ENCODE results near the gene MAU2. TPM values are rescaled to one million over a fixed set of nuclear protein-coding genes. Genes with fewer than 3 reads are reported as not detected.

The MAU2 gene, protein sequence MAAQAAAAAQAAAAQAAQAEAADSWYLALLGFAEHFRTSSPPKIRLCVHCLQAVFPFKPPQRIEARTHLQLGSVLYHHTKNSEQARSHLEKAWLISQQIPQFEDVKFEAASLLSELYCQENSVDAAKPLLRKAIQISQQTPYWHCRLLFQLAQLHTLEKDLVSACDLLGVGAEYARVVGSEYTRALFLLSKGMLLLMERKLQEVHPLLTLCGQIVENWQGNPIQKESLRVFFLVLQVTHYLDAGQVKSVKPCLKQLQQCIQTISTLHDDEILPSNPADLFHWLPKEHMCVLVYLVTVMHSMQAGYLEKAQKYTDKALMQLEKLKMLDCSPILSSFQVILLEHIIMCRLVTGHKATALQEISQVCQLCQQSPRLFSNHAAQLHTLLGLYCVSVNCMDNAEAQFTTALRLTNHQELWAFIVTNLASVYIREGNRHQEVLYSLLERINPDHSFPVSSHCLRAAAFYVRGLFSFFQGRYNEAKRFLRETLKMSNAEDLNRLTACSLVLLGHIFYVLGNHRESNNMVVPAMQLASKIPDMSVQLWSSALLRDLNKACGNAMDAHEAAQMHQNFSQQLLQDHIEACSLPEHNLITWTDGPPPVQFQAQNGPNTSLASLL
- 31.4 TPM for total RNA-seq
- long read RNA-seq, partial matches to known transcripts, result 10 of 11 reads
- long read RNA-seq, other reads (novel, unspliced or antisense), result 0 of 11 reads

DNA sequence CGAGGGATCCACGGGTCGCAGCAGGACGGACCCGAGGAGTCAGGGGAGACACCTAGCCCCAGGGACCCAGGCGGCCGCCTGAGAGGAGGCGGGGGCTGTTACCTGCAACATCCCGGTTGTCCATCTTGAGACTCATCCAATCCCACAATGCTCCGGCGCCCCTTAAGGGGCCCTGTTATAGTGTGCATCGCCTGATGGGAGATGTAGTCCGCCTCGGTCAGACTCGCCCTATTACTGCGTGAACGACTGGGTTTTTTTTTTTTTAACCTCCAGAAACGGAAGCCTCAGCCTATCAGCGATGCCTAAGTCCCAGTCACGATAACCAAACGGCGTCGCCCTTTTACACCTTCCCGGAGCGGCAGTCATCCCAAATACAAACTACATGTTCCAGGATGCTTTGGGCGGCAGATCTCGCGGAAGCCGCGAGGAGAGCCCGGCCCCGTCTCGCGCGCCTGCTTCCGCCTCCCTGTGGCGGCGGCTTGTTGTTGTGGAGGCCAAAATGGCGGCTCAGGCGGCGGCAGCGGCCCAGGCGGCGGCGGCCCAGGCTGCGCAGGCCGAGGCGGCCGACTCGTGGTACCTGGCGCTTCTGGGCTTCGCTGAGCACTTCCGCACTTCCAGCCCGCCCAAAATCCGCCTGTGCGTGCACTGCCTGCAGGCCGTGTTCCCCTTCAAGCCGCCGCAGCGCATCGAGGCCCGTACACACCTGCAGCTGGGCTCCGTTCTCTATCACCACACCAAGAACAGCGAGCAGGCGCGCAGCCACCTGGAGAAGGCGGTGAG, at the start of gene MAU2, which contains the start of gene SUGP1:
Gene MAU2, plus strand, starts transcription at position 469 of the 780 bp plus-strand sequence. Its CDS starts 31 bp downstream, at position 500.
Gene SUGP1, minus strand, starts transcription at position 149 of the 780 bp plus-strand sequence. Its CDS starts 13 bp downstream, at position 136.
- ATAC-seq, result peak; percentile 94
- peak; percentile 93 for DNase-seq
- intact Hi-C loops (cut with micrococcal nuclease), result no loop called here

DNA sequence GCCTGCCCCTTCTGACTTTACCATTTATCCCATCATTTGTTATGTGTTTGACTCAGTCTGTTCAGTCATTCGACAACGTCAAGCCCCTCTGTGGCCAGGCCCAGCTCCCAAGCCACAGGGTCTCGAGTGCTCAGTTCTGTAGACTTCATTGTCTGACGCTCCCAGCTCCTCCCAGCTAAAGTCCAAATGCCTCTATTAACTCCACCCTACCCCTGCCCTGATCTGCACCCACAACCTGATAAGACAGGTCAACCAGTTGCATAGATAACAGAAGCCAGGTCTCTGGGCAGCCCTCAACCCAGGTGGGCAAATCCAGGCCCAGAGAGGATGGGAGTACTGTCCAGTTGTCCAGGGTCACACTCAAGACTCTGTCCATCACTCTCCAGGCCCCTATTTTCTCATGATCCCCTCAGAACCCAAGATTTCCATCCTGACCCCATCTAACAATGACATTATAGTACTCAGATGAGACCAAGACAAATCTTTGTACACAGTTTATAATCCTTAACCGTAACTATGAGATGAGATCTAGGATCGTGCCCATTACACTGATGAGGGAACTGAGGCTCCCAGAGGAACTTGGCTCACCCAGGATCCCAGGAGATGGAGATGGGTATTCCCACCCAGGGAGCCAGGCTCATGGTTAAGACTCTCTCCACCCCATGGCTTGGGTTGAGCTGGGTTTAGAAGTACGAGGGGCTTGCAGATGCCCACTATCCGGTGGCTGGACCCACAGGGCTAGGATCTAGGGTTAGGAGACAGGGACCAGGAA, 48.6 kb upstream of the MAU2 start:
- ATAC-seq (no peak), DNase-seq (no peak)
- intact Hi-C loops (cut with micrococcal nuclease), result no loop called here

DNA sequence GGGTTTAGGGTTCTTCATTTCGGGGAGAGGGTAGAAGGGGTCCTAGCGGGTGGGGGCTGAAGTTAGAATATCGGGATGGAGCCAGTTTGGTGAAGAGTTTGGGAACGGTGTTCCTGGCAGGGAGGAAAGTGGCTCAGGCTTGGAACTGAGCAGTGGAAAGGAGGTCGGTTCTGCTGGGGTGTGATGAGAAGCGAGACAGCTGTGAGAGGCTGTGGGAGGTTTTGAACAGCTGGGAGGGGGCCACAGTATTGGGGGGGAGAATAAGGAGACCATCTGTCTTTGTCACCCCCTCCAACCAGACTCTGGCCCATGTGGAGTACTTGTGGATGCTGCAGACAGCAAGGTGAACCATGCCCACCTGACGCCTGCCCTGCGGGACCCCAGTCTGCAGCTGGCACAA, 46.5 kb upstream of the MAU2 start:
- intact Hi-C loops (cut with micrococcal nuclease), result no loop called here
- ATAC-seq (no peak), DNase-seq (no peak)

DNA sequence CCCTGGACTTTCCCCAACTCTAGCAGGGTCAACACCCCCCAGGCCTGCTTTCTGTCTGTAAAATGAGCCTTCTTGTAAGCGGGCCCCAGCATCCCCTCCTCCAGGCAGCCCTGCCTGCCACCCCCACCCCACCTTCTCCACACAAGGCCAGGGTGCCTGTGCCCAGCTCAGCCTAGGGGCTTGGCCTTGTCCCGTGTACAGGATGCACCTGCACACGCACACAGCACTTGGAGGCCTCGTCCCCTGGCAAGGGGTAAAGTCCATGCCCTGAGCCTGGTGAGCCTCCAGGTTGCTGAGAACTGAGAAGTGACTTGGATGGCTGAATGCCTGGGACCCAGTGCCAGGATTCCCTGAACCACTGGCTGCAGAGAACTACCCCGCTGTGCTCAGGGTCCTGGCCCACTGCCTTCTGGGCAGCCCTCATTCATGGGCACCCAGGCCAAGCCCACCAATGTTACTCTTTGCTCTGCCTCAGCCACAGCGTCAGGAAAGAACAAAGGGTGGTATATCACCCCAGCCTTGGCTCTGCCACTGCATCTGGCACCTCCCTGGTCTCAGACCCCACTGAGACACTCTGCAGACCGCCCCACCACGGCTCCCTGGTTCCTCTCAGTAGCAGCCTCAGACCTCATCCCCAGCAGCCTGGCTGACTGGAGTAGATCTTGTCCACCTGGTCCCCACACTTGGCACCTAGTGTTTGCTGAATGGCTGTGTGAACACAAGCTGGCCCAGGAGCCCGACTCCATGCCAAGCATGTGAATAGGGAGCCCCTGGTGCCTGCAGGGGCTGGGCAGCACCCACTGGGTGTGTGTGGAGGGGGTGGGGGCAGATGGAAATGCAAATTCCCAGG, 45.7 kb upstream of the MAU2 start:
- intact Hi-C loops (cut with micrococcal nuclease), result no loop called here
- ATAC-seq (no peak), DNase-seq (no peak)

DNA sequence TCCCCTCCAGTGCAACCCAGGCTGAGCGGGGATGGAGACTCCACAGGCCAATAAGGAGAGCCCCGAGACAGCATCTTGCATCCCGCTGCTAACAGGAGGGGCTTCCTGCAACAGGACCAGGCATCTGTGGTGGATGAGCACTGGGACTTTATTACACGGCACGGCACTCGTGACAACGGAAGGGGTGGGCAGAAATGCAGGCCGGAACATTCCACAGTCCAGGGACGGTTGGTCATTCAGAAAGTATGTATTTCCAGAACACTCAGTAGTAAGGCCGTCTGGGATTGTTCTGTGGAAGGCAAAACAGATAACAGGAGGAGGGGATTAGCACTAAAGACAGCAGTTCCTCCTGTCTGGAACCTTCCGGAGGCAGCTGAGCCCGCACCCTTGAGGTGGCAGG, 44.2 kb upstream of the MAU2 start:
- ATAC-seq, result no peak

DNA sequence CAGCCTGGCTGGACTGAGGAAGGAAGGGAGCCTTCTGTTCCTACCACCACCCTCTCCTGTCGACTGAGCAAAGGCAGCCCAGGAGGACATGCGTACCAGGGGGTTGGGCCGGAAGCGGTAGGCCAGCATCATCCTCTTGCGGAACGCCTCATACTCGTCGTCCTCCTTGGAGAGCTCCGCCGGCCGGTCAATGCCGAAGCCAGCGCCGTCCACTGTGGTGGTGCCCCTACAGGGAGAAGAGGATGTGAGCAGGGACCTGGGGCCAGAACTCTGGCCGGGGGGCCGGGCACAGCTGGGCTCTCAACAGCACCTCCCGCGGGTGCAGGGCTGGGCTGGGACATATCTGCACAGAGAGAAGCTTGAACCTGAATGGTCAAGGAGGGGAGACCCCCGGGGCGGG, 43.8 kb upstream of the MAU2 start:
- DNase-seq (no peak), ATAC-seq (no peak)
- intact Hi-C loops (cut with micrococcal nuclease), result no loop called here

More for the DNA sequence above, 44.2 kb upstream of the MAU2 start:
- DNase-seq, result no peak
- intact Hi-C loops (cut with micrococcal nuclease), result no loop called here

DNA sequence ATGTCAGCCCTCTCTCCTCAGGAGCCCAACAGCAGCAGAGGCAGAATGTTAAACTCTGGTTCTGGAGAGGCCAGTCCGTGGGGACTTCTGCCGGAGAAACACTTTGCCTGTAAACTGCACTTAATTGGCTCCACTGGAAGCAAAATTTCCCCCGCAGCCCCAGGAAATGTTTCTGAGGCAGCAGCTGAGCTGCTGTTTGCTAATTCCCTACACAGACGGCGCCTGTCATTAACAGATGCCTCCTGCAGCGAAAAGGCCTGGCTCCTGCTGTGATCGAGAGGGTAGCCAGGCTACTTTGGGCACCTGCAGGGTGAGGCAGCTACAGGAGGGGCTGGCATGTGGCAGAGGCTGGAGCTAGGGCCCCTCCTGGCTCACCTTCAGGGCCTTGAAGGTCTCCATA, 42.3 kb upstream of the MAU2 start:
- DNase-seq, result no peak
- intact Hi-C loops (cut with micrococcal nuclease), result no loop called here
- ATAC-seq, result no peak

DNA sequence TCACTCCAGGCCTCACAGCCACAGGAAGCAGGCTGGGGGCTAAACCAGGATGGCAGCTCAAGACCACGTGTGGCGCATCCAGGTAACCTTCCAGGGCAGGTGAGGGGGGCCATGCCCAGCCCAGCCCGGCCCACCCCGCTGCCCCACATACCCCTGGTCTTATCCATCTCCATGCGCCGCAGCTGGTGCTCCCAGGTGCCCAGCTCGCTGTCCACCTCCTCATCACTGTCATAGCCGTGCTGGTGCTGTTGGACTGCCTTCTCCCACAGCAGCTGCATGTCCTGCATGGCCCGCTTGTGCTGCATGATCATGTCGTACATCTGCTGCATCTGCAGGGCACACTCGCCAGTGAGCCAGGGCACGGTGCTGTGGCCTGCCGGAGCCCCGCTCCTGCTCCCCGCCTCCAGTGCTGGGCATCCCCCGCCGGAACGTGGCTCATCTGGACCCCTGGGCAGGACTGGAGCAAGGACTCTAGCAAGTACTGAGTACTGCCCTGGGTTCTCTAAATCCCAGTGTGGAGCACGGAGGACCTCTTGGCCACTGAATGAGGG, 41.5 kb upstream of the MAU2 start:
- ATAC-seq (no peak), DNase-seq (no peak)
- intact Hi-C loops (cut with micrococcal nuclease), result no loop called here

DNA sequence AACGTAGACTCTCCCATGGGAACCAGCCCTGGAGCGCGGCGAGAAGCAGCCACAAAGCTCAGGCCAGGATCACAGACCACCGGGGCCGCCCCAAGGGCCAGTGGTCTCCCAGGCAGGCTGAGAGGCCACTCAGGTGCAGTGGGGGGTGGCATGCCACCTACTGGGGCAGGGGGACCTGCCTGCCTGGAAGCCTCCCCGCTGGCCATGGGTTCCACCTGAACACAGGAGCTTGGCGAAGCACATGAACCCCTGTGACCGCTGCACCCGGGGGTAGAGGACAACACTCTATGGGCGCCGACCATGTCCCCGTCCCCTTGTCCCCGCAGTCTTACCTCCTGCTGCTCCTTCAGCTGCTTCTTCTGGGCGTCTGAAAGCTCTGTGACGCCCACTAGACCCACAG, 40.8 kb upstream of the MAU2 start:
- ATAC-seq (no peak), DNase-seq (no peak)
- intact Hi-C loops (cut with micrococcal nuclease), result no loop called here

DNA sequence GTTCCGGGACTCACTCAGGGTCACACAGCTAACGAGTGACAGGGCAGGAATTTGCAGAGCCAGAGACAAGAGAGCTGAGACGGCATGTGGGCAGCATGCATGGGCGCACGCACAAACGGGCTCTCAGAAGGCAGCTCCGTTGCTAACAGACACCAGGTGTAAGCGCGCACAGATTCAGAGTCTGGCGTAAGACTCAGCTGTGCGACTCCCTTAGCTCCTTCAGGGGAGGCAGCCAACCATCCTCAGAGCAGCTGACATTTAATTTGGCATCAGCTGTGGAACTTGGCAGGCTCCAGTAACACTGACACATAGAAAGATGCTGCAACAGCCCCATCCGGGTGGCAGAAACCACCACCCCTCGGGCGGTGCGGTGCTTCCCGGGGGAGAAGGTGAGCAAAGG, 40.1 kb upstream of the MAU2 start:
- ATAC-seq, result no peak
- intact Hi-C loops (cut with micrococcal nuclease), result no loop called here
- no peak for DNase-seq

DNA sequence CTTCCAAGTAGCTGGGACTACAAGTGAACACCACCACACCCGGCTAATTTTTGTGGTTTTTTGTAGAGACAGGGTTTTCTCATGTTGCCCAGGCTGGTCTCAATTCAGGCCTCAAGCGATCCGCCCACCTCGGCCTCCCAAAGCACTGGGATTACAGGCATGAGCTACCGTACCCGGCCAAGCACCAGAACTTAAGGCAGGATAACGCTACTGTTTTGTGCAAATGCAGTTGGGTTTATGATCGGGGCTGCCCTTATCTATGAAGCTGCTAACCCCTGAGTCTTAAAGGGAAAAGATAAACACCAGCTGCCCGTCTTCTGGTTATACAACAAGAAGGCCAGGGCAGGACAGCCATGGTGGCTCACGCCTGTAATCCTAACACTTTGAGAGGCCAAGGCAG, 34.9 kb upstream of the MAU2 start:
- DNase-seq (no peak), ATAC-seq (no peak)

DNA sequence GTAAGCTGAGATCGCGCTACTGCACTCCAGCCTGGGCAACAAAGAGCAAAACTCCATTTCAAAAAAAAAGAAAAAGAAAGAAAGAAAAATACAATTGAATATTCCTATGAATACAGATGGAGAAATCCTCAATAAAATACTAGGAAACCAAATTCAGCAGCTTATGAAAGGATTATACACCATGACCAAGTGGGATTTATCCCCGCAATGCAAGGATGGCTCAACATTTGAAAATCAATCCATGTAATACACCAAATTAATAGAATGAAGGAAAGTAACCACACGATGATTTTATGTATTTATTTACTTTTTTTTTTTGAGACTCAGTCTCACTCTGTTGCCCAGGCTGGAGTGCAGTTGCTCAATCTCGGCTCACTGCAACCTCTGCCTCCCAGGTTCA, 28.0 kb upstream of the MAU2 start:
- no peak for ATAC-seq
- DNase-seq, result no peak
- intact Hi-C loops (cut with micrococcal nuclease), result no loop called here

More for the DNA sequence above, 34.9 kb upstream of the MAU2 start:
- intact Hi-C loops (cut with micrococcal nuclease), result no loop called here

DNA sequence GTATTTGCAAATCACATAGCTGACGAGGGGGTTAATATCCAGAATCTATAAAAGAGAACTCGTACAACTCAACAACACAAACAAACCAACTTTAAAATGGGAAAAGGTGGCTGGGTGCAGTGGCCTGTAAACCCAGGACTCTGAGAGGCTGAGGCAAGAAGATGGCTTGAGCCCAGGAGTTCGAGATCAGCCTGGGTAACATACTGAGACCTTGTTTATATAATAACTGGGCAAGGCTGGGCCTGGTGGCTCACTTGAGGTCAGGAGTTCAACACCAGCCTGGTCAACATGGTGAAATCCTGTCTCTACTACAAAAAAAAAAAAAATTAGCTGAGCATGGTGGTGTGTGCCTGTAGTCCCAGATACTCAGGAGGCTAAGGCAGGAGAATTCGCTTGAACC, 25.7 kb upstream of the MAU2 start:
- DNase-seq, result no peak
- intact Hi-C loops (cut with micrococcal nuclease), result no loop called here
- no peak for ATAC-seq

DNA sequence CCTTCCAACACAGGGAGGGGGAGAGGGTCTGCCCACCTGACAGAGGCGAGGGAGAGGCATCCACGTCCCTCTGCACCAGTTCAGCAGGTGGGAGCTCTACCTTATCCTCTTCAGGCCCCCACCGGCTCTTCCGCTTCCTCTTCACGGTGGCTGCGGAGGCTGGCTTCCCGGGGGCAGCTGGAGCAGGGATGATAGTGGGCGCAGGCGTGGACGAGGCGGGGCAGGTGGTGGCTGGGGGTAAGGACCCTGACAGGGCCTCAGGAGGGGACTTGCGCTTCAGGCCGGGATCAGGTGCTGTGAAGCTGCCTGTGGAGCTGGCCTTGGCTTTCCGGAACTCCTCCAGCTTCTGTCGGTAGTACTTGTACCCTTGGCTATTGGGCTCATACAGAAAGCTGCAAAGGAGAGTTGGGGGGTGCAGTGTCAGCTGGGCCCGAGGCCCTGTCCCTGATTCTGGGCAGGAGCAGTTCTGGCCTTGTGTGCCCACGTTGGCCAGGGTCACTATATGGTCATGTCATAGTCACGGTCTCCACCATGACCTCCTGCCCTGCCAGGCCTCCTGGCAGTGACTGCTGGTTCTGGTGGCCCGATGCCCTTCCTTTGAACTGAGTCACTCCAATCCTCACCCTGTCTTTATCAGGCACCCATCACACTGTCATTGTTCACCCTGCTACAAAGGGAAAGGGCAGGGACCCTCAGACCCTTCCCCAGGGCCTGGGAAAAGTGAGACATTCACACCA, 23.5 kb upstream of the MAU2 start:
- DNase-seq, result no peak
- no peak for ATAC-seq
- intact Hi-C loops (cut with micrococcal nuclease), result no loop called here

DNA sequence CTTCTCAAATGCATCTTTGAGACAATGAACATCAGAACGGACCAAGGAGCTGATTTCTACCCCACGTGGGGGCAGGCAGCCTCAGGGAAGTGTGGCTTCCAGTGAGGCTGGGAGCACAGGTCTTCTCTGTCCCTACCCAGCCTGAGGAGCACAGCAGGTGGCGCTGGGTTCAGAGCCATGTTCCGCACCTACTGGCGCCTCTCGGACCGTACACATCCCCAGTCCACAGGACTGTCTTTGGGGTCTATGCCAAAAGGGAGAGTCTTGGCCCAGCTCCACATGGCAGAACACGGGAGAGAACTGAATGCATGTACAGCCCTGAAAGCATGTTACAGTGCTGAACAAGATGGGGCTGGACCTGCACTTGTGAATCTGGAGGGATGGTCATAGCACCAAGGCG, 22.9 kb upstream of the MAU2 start:
- DNase-seq (no peak), ATAC-seq (peak; percentile 83)
- intact Hi-C loops (cut with micrococcal nuclease), result no loop called here

DNA sequence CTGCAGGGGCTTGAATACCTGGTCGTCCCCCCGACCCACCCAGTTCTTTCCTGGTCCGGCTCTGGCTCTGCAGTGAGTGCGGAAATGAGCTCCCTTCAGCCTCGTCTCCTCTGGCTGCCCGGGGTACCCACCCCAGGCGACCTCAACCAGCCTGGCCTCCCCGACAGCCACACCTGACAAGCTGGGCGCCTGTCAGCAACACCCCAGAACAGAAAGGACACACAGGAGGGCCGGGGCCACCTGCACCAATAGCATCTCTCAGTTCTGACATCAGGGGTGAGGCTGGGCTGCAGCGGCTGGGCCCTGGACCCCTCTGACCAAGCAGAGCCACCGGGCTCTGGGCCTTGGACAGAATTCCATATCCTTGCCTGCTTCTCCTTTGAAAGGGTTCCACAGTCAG, 20.0 kb upstream of the MAU2 start:
- intact Hi-C loops (cut with micrococcal nuclease), result no loop called here
- ATAC-seq, result no peak
- DNase-seq, result no peak

DNA sequence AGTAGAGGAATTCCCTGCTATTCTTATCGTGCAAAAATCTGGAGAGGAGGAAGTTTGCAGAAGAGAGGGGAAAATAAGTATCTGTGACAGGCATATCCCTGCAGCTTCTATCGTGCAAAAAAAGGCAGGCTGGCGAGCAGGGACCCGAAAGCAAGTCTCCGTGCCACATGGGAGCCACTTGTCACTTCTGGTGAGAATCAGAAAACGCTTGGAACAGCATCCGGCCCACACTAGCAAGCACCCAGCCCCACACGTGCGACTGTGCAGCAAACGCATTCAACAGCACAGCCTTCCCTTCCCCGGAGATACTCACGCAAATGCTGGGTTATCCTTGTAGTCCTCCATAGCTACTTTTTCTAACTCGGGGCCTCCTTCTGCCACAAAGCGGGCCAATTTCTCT, 17.2 kb upstream of the MAU2 start:
- DNase-seq, result no peak
- intact Hi-C loops (cut with micrococcal nuclease), result no loop called here
- ATAC-seq, result no peak

Data from left ventricle myocardium superior (tissue), 1 donor.